Calu3 (cell line): ENCODE data around the gene CDKN1A. TPM values are rescaled to one million over a fixed set of nuclear protein-coding genes. Genes with fewer than 3 reads are reported as not detected.
A peak's percentile ranks its signal among the peaks of the same experiment; 100 is the strongest.

Experiments
- BruUV-seq: library from RNA; stranded (reverse); fragments of 400-500 nt; replicated peaks from 2 replicates; lab custom pipeline; 2021; lab: Mats Ljungman, UMichigan
- CTCF ChIA-PET: fragments of 300-600 bp; sonication (Branson Sonifier 250); formaldehyde crosslinking; loops from one replicate; lab custom pipeline; 2022; ENCODE audit warnings: antibody characterized with exemption; lab: Charles Lee
- DNase-seq: peaks from one replicate; pipeline ENCODE4 v3.0.0; 2022
- H3K27ac Mint-ChIP-seq: one replicate; pipeline ENCODE4 v1.8.0; 2022; ENCODE audit warnings: mixed read lengths; ENCODE audit not compliant: unreplicated experiment
- H3K27me3 Mint-ChIP-seq: one replicate; pipeline ENCODE4 v1.8.0; 2022; ENCODE audit warnings: mixed read lengths; ENCODE audit not compliant: unreplicated experiment
- H3K36me3 Mint-ChIP-seq: one replicate; pipeline ENCODE4 v1.8.0; 2022; ENCODE audit warnings: mild to moderate bottlenecking, moderate library complexity, mixed read lengths; ENCODE audit not compliant: insufficient read depth, unreplicated experiment
- H3K4me1 Mint-ChIP-seq: one replicate; pipeline ENCODE4 v1.8.0; 2022; ENCODE audit warnings: mild to moderate bottlenecking, low read depth, mixed read lengths; ENCODE audit not compliant: unreplicated experiment
- H3K4me3 Mint-ChIP-seq: one replicate; pipeline ENCODE4 v1.8.0; 2022; ENCODE audit warnings: mild to moderate bottlenecking, low read depth, moderate library complexity, mixed read lengths; ENCODE audit not compliant: unreplicated experiment
- H3K9me3 Mint-ChIP-seq: one replicate; pipeline ENCODE4 v1.8.0; 2022; ENCODE audit warnings: low read depth, mixed read lengths; ENCODE audit not compliant: unreplicated experiment
- CTCF ChIP-seq: fragments of 200-600 bp; IDR thresholded peaks from one replicate; pipeline ENCODE4 v1.8.0; 2022; ENCODE audit warnings: antibody characterized with exemption; ENCODE audit not compliant: unreplicated experiment
- intact Hi-C: fragments of 100-400 bp; cut with micrococcal nuclease; formaldehyde crosslinking; loops from one replicate; pipeline ENCODE4 v1.10.0; 2022; ENCODE audit not compliant: unreplicated experiment
- total RNA-seq: library from RNA; stranded (reverse); gene quantifications from 2 replicates; pipeline ENCODE4 v1.2.3, GENCODE V29; 2022

The CDKN1A gene
- total RNA-seq, 1 experiment from 2014 or later: 33.7 TPM

GRCh38 chr6:36676141-36677058, 2.1 kb upstream of the CDKN1A start:
- H3K36me3 Mint-ChIP-seq: peaks cover 40% of the 10 kb centered on the region
- no peak overlapping the region for H3K4me3 Mint-ChIP-seq
- BruUV-seq: no TSS peak
- CTCF ChIA-PET: interaction anchor here (1.3 kb wide), 1 partner anchor 9 kb away, joined by 3 read pairs; no protein-coding TSS in a partner anchor
- no peaks in the 10 kb centered on the region for H3K9me3 Mint-ChIP-seq
- no peak overlapping the region for H3K27ac Mint-ChIP-seq
- no peak for TF ChIP-seq CTCF
- no peak for DNase-seq
- H3K4me1 Mint-ChIP-seq: peaks cover 47% of the 10 kb centered on the region
- no peaks in the 10 kb centered on the region for H3K27me3 Mint-ChIP-seq
- intact Hi-C loops: no loop called here

- peaks cover 53% of the 10 kb centered on the region for H3K4me1 Mint-ChIP-seq
- H3K27ac Mint-ChIP-seq: no peak overlapping the region
- H3K4me3 Mint-ChIP-seq: no peak overlapping the region
- H3K36me3 Mint-ChIP-seq: peaks cover 44% of the 10 kb centered on the region
- TF ChIP-seq CTCF: no peak
- no peak for DNase-seq
- CTCF ChIA-PET: interaction anchor here (1.3 kb wide), 1 partner anchor 10 kb away, joined by 3 read pairs; no protein-coding TSS in a partner anchor
- intact Hi-C loops: no loop called here
- H3K27me3 Mint-ChIP-seq: no peaks in the 10 kb centered on the region
- BruUV-seq: no TSS peak
- no peaks in the 10 kb centered on the region for H3K9me3 Mint-ChIP-seq
Measured at GRCh38 chr6:36677059-36677749, 1.3 kb upstream of the CDKN1A start.

GRCh38 chr6:36677753-36678487, 594 bp upstream of the CDKN1A start:
- Mint-ChIP-seq H3K36me3 (peaks cover 51% of the 10 kb centered on the region), H3K4me1 (peaks cover 59% of the 10 kb centered on the region), H3K4me3 (peak overlapping the region; percentile 99), H3K27me3 (no peaks in the 10 kb centered on the region), H3K27ac (peak overlapping the region; percentile 85), H3K9me3 (no peaks in the 10 kb centered on the region)
- DNase-seq: no peak
- intact Hi-C loops: loop anchor here (2.0 kb wide), 1 partner anchor 55 kb away; no protein-coding TSS in a partner anchor
- BruUV-seq: no TSS peak
- no peak for TF ChIP-seq CTCF
- CTCF ChIA-PET: interaction anchor here (0.7 to 1.1 kb wide), 6 partner anchors 11 to 61 kb away, joined by 3 to 4 read pairs (median 4); no protein-coding TSS in a partner anchor
